ENCODE data around the gene ARHGAP6. TPM values are rescaled to one million over a fixed set of nuclear protein-coding genes. Genes with fewer than 3 reads are reported as not detected.

The ARHGAP6 gene
- total RNA-seq, 1 experiment from 2014 or later: 0.50 TPM

- BruUV-seq (replicated peaks): no TSS peak
- no peaks in the 10 kb centered on the region for H3K9me3 Mint-ChIP-seq (ENCODE audit: unreplicated experiment)
These were observed 534.6 kb downstream of the ARHGAP6 start for GRCh38 chrX:11131146-11131545.

GRCh38 chrX:11130136-11130535 is 535.6 kb downstream of the ARHGAP6 start:
- Histone ChIP-seq H3K4me3 (ENCODE audit: low read depth, low read length) (no peak overlapping the region), H3K4me1 (no peaks in the 10 kb centered on the region), H3K27me3 (replicated peaks; ENCODE audit: control insufficient read depth, insufficient read depth, low read length) (no peaks in the 10 kb centered on the region), H3K9me3 (no peaks in the 10 kb centered on the region), H3K36me3 (ENCODE audit: control insufficient read depth, insufficient read depth, low read length) (no peaks in the 10 kb centered on the region)
- ChIA-PET CTCF (no interaction called here), POLR2A (no interaction called here)
- no peak for TF ChIP-seq CTCF (IDR thresholded peaks at IDR 0.05; ENCODE audit: insufficient read depth in 1 of 2, low read depth in 1 of 2, low read length in 1 of 2, severe bottlenecking in 1 of 2, unreplicated experiment in 1 of 2)
- H3K27me3 Mint-ChIP-seq (ENCODE audit: insufficient read depth, unreplicated experiment): no peaks in the 10 kb centered on the region
- no TSS peak for BruUV-seq (replicated peaks)
- no peak overlapping the region for H3K27ac Mint-ChIP-seq (ENCODE audit: unreplicated experiment)
- peaks cover 6% of the 10 kb centered on the region for H3K36me3 Mint-ChIP-seq (ENCODE audit: insufficient read depth, unreplicated experiment)
- H3K4me3 Mint-ChIP-seq (ENCODE audit: unreplicated experiment): no peak overlapping the region
- no peak for DNase-seq
- no peaks in the 10 kb centered on the region for H3K9me3 Mint-ChIP-seq (ENCODE audit: unreplicated experiment)
- peaks cover 16% of the 10 kb centered on the region for H3K4me1 Mint-ChIP-seq (ENCODE audit: low read depth, unreplicated experiment)
- intact Hi-C loops (cut with micrococcal nuclease; ENCODE audit: unreplicated experiment): no loop called here

More at GRCh38 chrX:11131146-11131545, 534.6 kb downstream of the ARHGAP6 start:
- peaks cover 16% of the 10 kb centered on the region for H3K4me1 Mint-ChIP-seq (ENCODE audit: low read depth, unreplicated experiment)
- H3K36me3 Mint-ChIP-seq (ENCODE audit: insufficient read depth, unreplicated experiment): peaks cover 6% of the 10 kb centered on the region
- no peak overlapping the region for H3K27ac Mint-ChIP-seq (ENCODE audit: unreplicated experiment)
- Histone ChIP-seq H3K9me3 (no peaks in the 10 kb centered on the region), H3K36me3 (ENCODE audit: control insufficient read depth, insufficient read depth, low read length) (no peaks in the 10 kb centered on the region), H3K27me3 (replicated peaks; ENCODE audit: control insufficient read depth, insufficient read depth, low read length) (no peaks in the 10 kb centered on the region), H3K4me1 (no peaks in the 10 kb centered on the region), H3K4me3 (ENCODE audit: low read depth, low read length) (no peak overlapping the region)
- no peak for TF ChIP-seq CTCF (IDR thresholded peaks at IDR 0.05; ENCODE audit: insufficient read depth in 1 of 2, low read depth in 1 of 2, low read length in 1 of 2, severe bottlenecking in 1 of 2, unreplicated experiment in 1 of 2)
- no peak for DNase-seq
- intact Hi-C loops (cut with micrococcal nuclease; ENCODE audit: unreplicated experiment): no loop called here
- H3K4me3 Mint-ChIP-seq (ENCODE audit: unreplicated experiment): no peak overlapping the region
- H3K27me3 Mint-ChIP-seq (ENCODE audit: insufficient read depth, unreplicated experiment): no peaks in the 10 kb centered on the region
- ChIA-PET POLR2A (no interaction called here), CTCF (no interaction called here)

- ChIA-PET CTCF (no interaction called here), POLR2A (no interaction called here)
- Mint-ChIP-seq H3K4me1 (ENCODE audit: low read depth, unreplicated experiment) (peaks cover 15% of the 10 kb centered on the region), H3K9me3 (ENCODE audit: unreplicated experiment) (no peaks in the 10 kb centered on the region), H3K27ac (ENCODE audit: unreplicated experiment) (no peak overlapping the region), H3K27me3 (ENCODE audit: insufficient read depth, unreplicated experiment) (no peaks in the 10 kb centered on the region), H3K4me3 (ENCODE audit: unreplicated experiment) (no peak overlapping the region), H3K36me3 (ENCODE audit: insufficient read depth, unreplicated experiment) (peaks cover 6% of the 10 kb centered on the region)
- H3K4me3 ChIP-seq (ENCODE audit: low read depth, low read length): no peak overlapping the region
- intact Hi-C loops (cut with micrococcal nuclease; ENCODE audit: unreplicated experiment): no loop called here
- no peaks in the 10 kb centered on the region for H3K4me1 ChIP-seq
- no peaks in the 10 kb centered on the region for H3K27me3 ChIP-seq (replicated peaks; ENCODE audit: control insufficient read depth, insufficient read depth, low read length)
- no TSS peak for BruUV-seq (replicated peaks)
- H3K9me3 ChIP-seq: no peaks in the 10 kb centered on the region
- no peaks in the 10 kb centered on the region for H3K36me3 ChIP-seq (ENCODE audit: control insufficient read depth, insufficient read depth, low read length)
- DNase-seq: no peak
- no peak for TF ChIP-seq CTCF (IDR thresholded peaks at IDR 0.05; ENCODE audit: insufficient read depth in 1 of 2, low read depth in 1 of 2, low read length in 1 of 2, severe bottlenecking in 1 of 2, unreplicated experiment in 1 of 2)
These were observed 536.1 kb downstream of the ARHGAP6 start for GRCh38 chrX:11129534-11130105.
